ENCODE data around the gene LPIN1. TPM values are rescaled to one million over a fixed set of nuclear protein-coding genes. Genes with fewer than 3 reads are reported as not detected.
A peak's percentile ranks its signal among the peaks of the same experiment; 100 is the strongest.

The LPIN1 gene
- total and polyA plus RNA-seq, 2 experiments from 2014 or later, result 34.5 to 35.3 TPM

- H3K9me3 ChIP-seq (ENCODE audit: low read depth), result no peaks in the 10 kb centered on the region
- peak overlapping the region; percentile 82 for H3K27ac ChIP-seq
- peaks cover 22% of the 10 kb centered on the region for H3K4me1 ChIP-seq (ENCODE audit: insufficient read depth)
- H3K36me3 ChIP-seq (replicated peaks; ENCODE audit: insufficient read depth, low read depth), result no peaks in the 10 kb centered on the region
- H2AFZ ChIP-seq, result no peak overlapping the region
- no peak overlapping the region for H3K4me2 ChIP-seq
- H3K79me2 ChIP-seq, result no peaks in the 10 kb centered on the region
- H4K20me1 ChIP-seq (ENCODE audit: insufficient read depth, poor library complexity, severe bottlenecking), result no peaks in the 10 kb centered on the region
- peak; percentile 77 for DNase-seq (ENCODE audit: low spot score)
- H3K9me2 ChIP-seq (replicated peaks; ENCODE audit: insufficient read depth), result no peaks in the 10 kb centered on the region
- 59% methylated on average over 8 of the region's 8 CpGs for WGBS (ENCODE audit: low lambda C conversion rate, missing lambda C conversion rate)
- H3K27me3 ChIP-seq, result no peaks in the 10 kb centered on the region
- peak; percentile 53 for TF ChIP-seq CTCF (IDR thresholded peaks at IDR 0.05; ENCODE audit: poor library complexity)
- no peak for TF ChIP-seq EZH2phosphoT487 (IDR thresholded peaks at IDR 0.05; ENCODE audit: low read depth, severe bottlenecking, unreplicated experiment)
- H3K4me3 ChIP-seq, result no peak overlapping the region
Observed at GRCh38 chr2:11738589-11739436, 7.6 kb upstream of the LPIN1 start.

- no peak overlapping the region for H2AFZ ChIP-seq
- H3K79me2 ChIP-seq, result no peaks in the 10 kb centered on the region
- H3K27me3 ChIP-seq, result no peaks in the 10 kb centered on the region
- H3K4me2 ChIP-seq, result no peak overlapping the region
- TF ChIP-seq CTCF (IDR thresholded peaks at IDR 0.05; ENCODE audit: poor library complexity) (no peak), EZH2 (IDR thresholded peaks at IDR 0.05; ENCODE audit: borderline replicate concordance) (no peak), EZH2phosphoT487 (IDR thresholded peaks at IDR 0.05; ENCODE audit: low read depth, severe bottlenecking, unreplicated experiment) (no peak)
- DNase-seq (ENCODE audit: low spot score), result no peak
- H3K4me3 ChIP-seq, result no peak overlapping the region
- no peaks in the 10 kb centered on the region for H3K9me3 ChIP-seq (ENCODE audit: low read depth)
- no peaks in the 10 kb centered on the region for H3K36me3 ChIP-seq (replicated peaks; ENCODE audit: insufficient read depth, low read depth)
- H3K9me2 ChIP-seq (replicated peaks; ENCODE audit: insufficient read depth), result no peaks in the 10 kb centered on the region
- 66% methylated on average over 3 of the region's 3 CpGs for WGBS (ENCODE audit: low lambda C conversion rate, missing lambda C conversion rate)
- H3K27ac ChIP-seq, result no peak overlapping the region
- no peaks in the 10 kb centered on the region for H4K20me1 ChIP-seq (ENCODE audit: insufficient read depth, poor library complexity, severe bottlenecking)
- H3K4me1 ChIP-seq (ENCODE audit: insufficient read depth), result peaks cover 29% of the 10 kb centered on the region
Observed at GRCh38 chr2:11740723-11741122, 5.7 kb upstream of the LPIN1 start.

- H2AFZ ChIP-seq, result no peak overlapping the region
- WGBS (ENCODE audit: low lambda C conversion rate, missing lambda C conversion rate), result 82% methylated on average over 4 of the region's 4 CpGs
Observed at GRCh38 chr2:11742317-11742701, 4.1 kb upstream of the LPIN1 start.

More at GRCh38 chr2:11742317-11742701, 4.1 kb upstream of the LPIN1 start:
- no peak for DNase-seq (ENCODE audit: low spot score)
- Histone ChIP-seq H3K4me3 (no peak overlapping the region), H3K4me2 (no peak overlapping the region), H4K20me1 (ENCODE audit: insufficient read depth, poor library complexity, severe bottlenecking) (peaks cover under 1% of the 10 kb centered on the region), H3K27ac (no peak overlapping the region), H3K79me2 (peaks cover 11% of the 10 kb centered on the region), H3K36me3 (replicated peaks; ENCODE audit: insufficient read depth, low read depth) (no peaks in the 10 kb centered on the region), H3K27me3 (no peaks in the 10 kb centered on the region), H3K9me3 (ENCODE audit: low read depth) (no peaks in the 10 kb centered on the region), H3K9me2 (replicated peaks; ENCODE audit: insufficient read depth) (no peaks in the 10 kb centered on the region), H3K4me1 (ENCODE audit: insufficient read depth) (peaks cover 35% of the 10 kb centered on the region)
- TF ChIP-seq EZH2 (IDR thresholded peaks at IDR 0.05; ENCODE audit: borderline replicate concordance), result no peak
- TF ChIP-seq CTCF (IDR thresholded peaks at IDR 0.05; ENCODE audit: poor library complexity), result no peak
- TF ChIP-seq EZH2phosphoT487 (IDR thresholded peaks at IDR 0.05; ENCODE audit: low read depth, severe bottlenecking, unreplicated experiment), result no peak
